ENCODE data around the gene RHOH.
A peak's percentile ranks its signal among the peaks of the same experiment; 100 is the strongest.
"Not testable (repeated sequence)": the region's sequence is repeated elsewhere in the genome, so short reads cannot be mapped to it uniquely, and the experiment has no call there.

The RHOH gene

GRCh38 chr4:40262077-40262528 lies 65.3 kb downstream of the RHOH start:
- no peak for DNase-seq (ENCODE audit: low read depth in 2 of 2)

- no peak for DNase-seq (ENCODE audit: low read depth in 2 of 2)
These were observed 66.0 kb downstream of the RHOH start for GRCh38 chr4:40262861-40263260.

GRCh38 chr4:40264497-40264896 lies 67.7 kb downstream of the RHOH start:
- no peak for DNase-seq (ENCODE audit: low read depth in 2 of 2)

DNA sequence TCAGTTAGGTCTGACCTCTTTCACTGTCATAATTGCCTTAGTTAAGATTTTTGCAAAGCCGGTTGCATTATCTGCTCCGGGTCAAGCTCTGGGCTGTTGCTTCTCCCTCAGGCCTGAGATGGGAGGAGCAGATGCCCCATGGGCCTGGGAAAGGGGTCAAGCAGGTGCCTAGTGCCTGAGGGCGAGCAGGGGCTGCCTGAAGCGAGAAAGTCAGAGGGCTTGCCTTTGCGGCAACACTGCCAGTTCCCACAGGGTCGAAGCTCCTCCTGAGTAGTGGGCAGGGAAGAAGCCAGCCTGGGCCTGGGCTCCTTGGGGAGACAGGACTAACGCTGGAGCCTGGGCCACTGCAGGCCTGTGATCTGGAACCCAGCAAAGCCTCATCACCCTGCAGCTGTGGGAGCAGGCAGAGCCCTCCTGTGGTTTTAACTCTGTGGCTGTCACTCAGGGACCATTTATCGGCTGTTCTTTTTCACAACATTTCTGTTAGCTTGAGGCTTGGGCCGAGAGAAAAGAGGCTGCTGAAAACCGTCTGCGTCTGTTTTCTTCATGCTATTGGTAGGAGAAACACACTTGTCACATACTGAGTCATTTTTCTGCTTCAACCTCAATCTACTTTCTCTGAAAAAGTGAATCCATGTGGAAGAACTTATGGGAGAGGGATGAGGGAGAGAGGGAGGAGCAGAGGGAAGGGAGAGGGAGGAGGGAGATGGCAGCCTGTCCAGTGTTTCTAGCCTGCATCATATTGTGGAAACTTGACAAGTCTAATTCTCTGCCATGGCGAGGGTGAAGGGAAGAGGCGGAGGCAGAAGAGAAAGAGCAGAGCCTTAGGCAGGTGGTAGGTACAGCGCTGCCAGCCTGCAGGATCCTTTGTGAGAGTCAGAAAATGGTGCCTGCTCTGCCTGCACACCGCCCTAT lies 68.4 kb downstream of the RHOH start:
- no peak for DNase-seq (ENCODE audit: low read depth in 2 of 2)

DNA sequence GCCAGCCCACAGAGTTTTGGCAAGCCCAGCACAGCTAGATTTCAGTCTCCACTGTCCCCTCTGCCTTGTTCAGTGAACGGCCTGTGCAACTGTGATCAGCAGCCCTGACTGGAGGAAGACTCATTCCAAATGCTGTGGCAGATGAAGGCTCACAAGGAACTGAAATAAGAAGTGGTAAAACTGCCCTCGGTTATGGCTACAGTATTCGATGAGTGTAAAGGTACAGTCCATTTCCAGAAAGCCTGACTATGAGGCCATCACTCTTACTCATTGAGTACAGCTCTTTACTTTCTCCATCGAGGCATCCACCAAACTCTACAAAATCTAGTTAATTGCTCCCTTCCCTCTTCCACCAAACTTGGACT lies 69.1 kb downstream of the RHOH start:
- no peak for DNase-seq (ENCODE audit: low read depth in 2 of 2)

- no peak for DNase-seq (ENCODE audit: low read depth in 2 of 2)
These were observed 72.3 kb downstream of the RHOH start for GRCh38 chr4:40269133-40269532.

DNA sequence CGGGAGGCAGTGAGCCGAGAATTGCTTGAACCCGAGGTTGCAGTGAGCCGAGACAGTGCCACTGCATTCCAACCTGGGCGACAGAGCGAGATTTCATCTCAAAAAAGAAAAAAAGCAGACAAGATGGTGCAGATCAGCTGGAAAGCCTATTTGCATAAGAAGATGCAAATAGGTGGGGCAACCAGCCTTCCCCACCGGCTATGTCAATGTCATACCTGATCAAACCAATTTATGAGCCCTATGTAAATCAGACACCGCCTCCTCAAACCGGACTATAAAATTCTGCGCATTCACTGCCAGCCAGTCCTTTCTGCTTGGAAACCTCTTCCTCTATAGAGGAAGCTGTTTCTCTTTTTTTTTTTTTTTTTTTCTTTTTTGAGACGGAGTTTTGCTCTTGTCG lies 73.8 kb downstream of the RHOH start:
- DNase-seq (ENCODE audit: low read depth in 2 of 2): no peak

GRCh38 chr4:40275065-40275730 lies 78.4 kb downstream of the RHOH start:
- no peak for DNase-seq (ENCODE audit: low read depth in 2 of 2)

GRCh38 chr4:40276546-40276945 lies 79.7 kb downstream of the RHOH start:
- no peak for DNase-seq (ENCODE audit: low read depth in 2 of 2)

DNA sequence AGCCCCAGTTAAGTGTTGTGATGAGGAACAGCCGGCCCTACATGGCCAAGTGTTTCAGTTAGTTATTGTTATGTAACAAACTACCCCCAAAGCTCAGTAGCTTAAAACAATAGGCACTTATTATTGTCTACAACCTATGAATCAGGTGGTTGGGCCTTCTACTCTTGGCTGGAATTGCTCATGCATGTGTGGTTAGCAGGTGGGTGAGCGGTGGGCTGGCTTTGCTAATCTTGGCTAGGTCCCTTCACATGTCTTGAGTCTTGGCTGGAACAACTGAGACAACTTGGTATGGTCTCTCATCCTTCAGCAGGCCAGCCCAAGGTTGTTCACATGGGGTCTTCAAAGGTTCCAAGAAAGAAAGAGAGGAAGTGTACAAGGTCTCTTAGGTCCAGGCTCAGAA lies 83.8 kb downstream of the RHOH start:
- DNase-seq (ENCODE audit: low read depth in 2 of 2): no peak

GRCh38 chr4:40281099-40281498 lies 84.3 kb downstream of the RHOH start:
- no peak for DNase-seq (ENCODE audit: low read depth in 2 of 2)

DNA sequence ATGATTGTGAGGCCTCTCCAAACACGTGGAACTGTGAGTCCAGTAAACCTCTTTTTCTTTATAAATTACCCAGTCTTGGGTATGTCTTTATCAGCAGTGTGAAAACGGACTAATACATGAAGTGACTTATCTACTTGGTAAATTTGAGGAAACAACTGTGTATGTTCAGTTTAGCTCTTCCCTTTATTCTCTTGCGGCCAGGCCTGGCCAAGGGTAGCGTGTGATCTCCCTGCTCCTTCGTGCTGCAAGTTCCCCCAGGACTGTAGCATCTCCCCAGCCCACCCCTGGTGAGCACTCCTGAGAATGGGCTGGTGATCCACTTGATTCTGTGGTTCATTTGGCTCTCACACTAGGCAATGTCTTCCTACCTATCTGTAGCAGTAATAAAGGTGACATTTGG lies 85.1 kb downstream of the RHOH start:
- DNase-seq (ENCODE audit: low read depth in 2 of 2): no peak

GRCh38 chr4:40282857-40283256 lies 86.0 kb downstream of the RHOH start:
- not testable (repeated sequence) for DNase-seq (ENCODE audit: low read depth in 2 of 2)

DNA sequence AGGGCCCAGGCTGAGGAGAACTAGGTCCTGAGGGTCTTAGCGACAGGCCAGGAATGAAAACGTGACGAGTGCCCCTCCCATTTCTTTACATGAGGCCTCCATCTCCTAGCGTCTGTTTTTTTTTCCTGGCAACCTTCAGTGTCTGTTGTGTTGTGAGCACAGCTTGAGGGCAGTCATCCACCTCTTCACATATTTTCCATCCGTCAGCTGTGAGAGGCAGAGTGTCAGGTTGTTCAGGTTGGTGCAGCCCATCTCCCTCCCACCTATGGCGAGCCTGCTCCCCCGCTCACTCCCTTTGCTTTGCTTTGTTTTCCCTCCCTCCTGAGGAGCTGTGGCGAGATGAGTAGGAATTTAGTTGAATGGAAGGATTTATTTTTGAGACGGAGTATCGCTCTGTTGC lies 86.6 kb downstream of the RHOH start:
- no peak for DNase-seq (ENCODE audit: low read depth in 2 of 2)

DNA sequence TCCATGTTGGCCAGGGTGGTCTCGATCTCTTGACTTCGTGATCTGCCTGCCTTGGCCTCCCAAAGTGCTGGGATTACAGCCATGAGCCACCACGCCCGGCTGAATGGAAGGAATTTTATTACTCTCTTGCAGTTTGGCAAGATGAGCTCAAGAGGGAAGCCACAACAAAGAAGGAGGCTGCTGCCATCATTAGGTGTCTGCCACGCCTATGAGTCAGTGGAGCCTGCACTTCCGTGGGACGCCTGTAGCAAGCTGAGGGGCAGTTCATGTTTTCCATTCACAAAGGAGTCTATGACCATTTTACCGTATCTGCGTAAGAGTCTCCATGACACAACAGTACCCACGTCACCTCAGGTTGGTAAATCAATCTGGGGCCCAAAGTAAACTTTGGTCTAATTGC lies 87.1 kb downstream of the RHOH start:
- DNase-seq (ENCODE audit: low read depth in 2 of 2): peak; percentile 53 to 77

- DNase-seq (ENCODE audit: low read depth in 2 of 2): no peak
These were observed 88.9 kb downstream of the RHOH start for GRCh38 chr4:40285692-40286091.

DNA sequence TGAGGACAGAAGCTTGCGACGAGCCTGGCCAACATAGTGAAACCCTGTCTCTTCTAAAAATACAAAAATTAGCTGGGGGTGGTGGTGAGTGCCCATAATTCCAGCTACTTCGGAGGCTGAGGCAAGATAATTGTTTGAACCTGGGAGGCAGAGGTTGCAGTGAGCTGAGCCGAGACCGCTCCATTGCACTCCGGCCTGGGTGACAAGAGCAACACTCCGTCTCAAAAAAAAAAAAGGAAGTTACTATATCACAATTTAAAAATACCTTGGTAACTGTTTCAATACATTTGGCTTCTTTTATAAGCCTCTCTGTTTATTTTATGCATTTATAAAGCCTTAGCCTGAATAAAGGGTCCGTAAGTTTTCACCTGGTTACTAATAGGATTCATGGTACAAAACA lies 91.7 kb downstream of the RHOH start:
- no peak for DNase-seq (ENCODE audit: low read depth in 2 of 2)

- no peak for DNase-seq (ENCODE audit: low read depth in 2 of 2)
These were observed 92.7 kb downstream of the RHOH start for GRCh38 chr4:40289366-40290188.

DNA sequence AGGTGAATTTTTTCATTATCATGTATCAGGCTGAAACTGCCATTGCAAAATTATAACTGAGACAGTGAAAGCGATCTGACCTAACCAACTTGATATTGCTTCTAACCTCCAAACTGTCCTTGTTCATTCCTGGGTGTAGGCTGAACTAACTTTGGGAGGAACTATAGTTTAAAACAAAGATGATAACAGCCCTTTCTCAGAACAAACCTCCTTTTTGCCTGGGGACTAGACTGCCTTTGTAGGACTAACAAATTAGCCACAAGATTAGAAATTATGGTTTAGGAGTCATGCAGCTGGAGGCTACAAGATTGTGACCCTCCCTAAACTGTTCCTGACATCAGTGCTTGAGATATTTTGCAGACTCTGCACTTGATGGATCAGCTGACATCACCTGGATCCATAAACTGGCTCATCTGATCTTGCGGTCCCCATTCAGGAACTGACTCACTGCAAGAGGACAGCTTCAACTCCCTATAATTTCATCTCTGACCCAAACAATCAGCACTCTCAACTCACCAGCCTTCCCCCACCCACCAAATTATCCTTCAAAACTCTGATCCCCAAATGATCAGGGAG lies 93.9 kb downstream of the RHOH start:
- not testable (repeated sequence) for DNase-seq (ENCODE audit: low read depth in 2 of 2)

- no peak for DNase-seq (ENCODE audit: low read depth in 2 of 2)
These were observed 95.5 kb downstream of the RHOH start for GRCh38 chr4:40292313-40292759.

DNA sequence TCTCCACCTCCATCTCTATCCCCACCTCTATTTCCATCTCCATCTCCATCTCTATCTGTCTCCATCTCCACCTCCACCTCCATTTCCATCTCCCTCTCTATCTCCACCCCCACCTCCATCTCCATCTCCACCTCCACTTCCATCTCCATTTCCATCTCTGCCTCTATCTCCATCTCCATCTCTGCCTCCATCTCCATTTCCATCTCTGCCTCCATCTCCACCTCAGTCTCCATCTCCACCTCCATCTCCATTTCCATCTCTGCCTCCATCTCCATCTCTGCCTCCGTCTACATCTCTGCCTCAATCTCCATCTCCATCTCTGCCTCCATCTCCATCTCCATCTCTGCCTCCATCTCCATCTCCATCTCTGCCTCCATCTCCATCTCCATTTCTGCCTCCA lies 97.5 kb downstream of the RHOH start:
- no peak for DNase-seq (ENCODE audit: low read depth in 2 of 2)

DNA sequence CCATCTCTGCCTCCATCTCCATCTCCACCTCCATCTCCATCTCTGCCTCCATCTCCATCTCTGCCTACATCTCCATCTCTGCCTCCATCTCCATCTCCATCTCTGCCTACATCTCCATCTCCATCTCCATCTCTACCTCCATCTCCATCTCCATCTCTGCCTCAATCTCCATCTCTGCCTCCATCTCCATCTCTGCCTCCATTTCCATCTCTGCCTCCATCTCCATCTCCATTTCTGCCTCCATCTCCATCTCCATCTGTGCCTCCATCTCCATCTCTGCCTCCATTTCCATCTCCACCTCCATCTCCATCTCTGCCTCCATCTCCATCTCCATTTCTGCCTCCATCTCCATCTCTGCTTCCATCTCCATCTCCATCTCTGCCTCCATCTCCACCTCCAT lies 98.2 kb downstream of the RHOH start:
- not testable (repeated sequence) for DNase-seq (ENCODE audit: low read depth in 2 of 2)
